PFSK-1 (cell line): ENCODE results near the gene TCF4.

Experiments used
- FOXP2 ChIP-seq: optimal IDR thresholded peaks from 2 replicates; pipeline ENCODE3; 2011; ENCODE audit warnings: borderline replicate concordance, control low read depth, inconsistent platforms; ENCODE audit not compliant: insufficient read depth; ENCODE audit errors: extremely low read length, extremely low read depth
- POLR2AphosphoS5 ChIP-seq: IDR thresholded peaks from 2 replicates; pipeline ENCODE4 v1.6.1; 2012; ENCODE audit warnings: low read depth, mild to moderate bottlenecking, control low read depth, low read length, moderate library complexity
- REST ChIP-seq, 2 experiments: IDR thresholded peaks; 2 replicates each; pipeline versions ENCODE4 v1.6.1 to v1.8.0; 2011 to 2012; ENCODE audit warnings: low read depth in 2 of 2, low read length in 2 of 2, control low read depth in 1 of 2, inconsistent platforms in 1 of 2, mild to moderate bottlenecking in 1 of 2, moderate library complexity in 1 of 2; ENCODE audit not compliant: insufficient read depth in 1 of 2
- SIN3A ChIP-seq: IDR thresholded peaks from 2 replicates; pipeline ENCODE4 v1.6.1; 2012; ENCODE audit warnings: mild to moderate bottlenecking, low read length, moderate library complexity, borderline replicate concordance; ENCODE audit not compliant: insufficient read depth
- TAF1 ChIP-seq: IDR thresholded peaks from 2 replicates; pipeline ENCODE4 v1.6.1; 2012; ENCODE audit warnings: low read length, control low read depth, borderline replicate concordance; ENCODE audit not compliant: insufficient read depth

- TF ChIP-seq TAF1 (no peak), REST (IDR thresholded peaks at IDR 0.05; ENCODE audit: insufficient read depth in 1 of 2, low read depth in 2 of 2, low read length in 2 of 2) (no peak), POLR2AphosphoS5 (no peak), SIN3A (no peak), FOXP2 (no peak)
Observed at GRCh38 chr18:55336438-55337100, 251.4 kb downstream of the TCF4 start.
